Liver (tissue), 9 donors: ENCODE results near the gene USH2A. TPM values are rescaled to one million over a fixed set of nuclear protein-coding genes. Genes with fewer than 3 reads are reported as not detected.

Experiments used
- DNase-seq: peaks from one replicate; pipeline ENCODE4 v3.0.0-alpha.2; 2017; ENCODE audit warnings: low spot score
- H3K27ac ChIP-seq, 2 donors: one replicate each; pipeline ENCODE4 v1.7.0; 2013; ENCODE audit warnings: inconsistent platforms in 2 of 2, low read length in 2 of 2, control low read depth in 1 of 2, low read depth in 1 of 2, mild to moderate bottlenecking in 1 of 2
- H3K27me3 ChIP-seq, 4 donors: one replicate each; pipeline versions ENCODE4 v1.6.1 to v1.7.0; 2013; ENCODE audit warnings: low read length in 3 of 4, inconsistent platforms in 1 of 4, mild to moderate bottlenecking in 1 of 4, moderate library complexity in 1 of 4; ENCODE audit not compliant: control insufficient read depth in 4 of 4, insufficient read depth in 4 of 4
- H3K36me3 ChIP-seq, 4 donors: one replicate each; pipeline versions ENCODE4 v1.6.1 to v1.7.0; 2013; ENCODE audit warnings: low read length in 3 of 4, mild to moderate bottlenecking in 3 of 4, low read depth in 1 of 4, moderate library complexity in 1 of 4; ENCODE audit not compliant: control insufficient read depth in 4 of 4, insufficient read depth in 3 of 4
- H3K4me1 ChIP-seq, 4 donors: one replicate each; pipeline versions ENCODE4 v1.6.1 to v1.7.0; 2013; ENCODE audit warnings: low read length in 3 of 4, mild to moderate bottlenecking in 3 of 4, moderate library complexity in 1 of 4; ENCODE audit not compliant: control insufficient read depth in 4 of 4, insufficient read depth in 4 of 4
- H3K4me3 ChIP-seq, 3 donors: one replicate each; pipeline versions ENCODE4 v1.6.1 to v1.7.0; 2013; ENCODE audit warnings: low read length in 3 of 3, control low read depth in 1 of 3, low read depth in 1 of 3, mild to moderate bottlenecking in 1 of 3
- H3K9ac ChIP-seq, 2 donors: one replicate each; pipeline ENCODE4 v1.7.0; 2013; ENCODE audit warnings: low read length in 2 of 2, mild to moderate bottlenecking in 2 of 2, moderate library complexity in 2 of 2, control low read depth in 1 of 2, low read depth in 1 of 2
- H3K9me3 ChIP-seq, 4 donors: one replicate each; pipeline versions ENCODE4 v1.6.1 to v1.7.0; 2013; ENCODE audit warnings: low read length in 3 of 4; ENCODE audit not compliant: control insufficient read depth in 4 of 4
- ATF3 ChIP-seq: IDR thresholded peaks from 2 replicates; pipeline ENCODE4 v1.6.1; 2016; ENCODE audit warnings: antibody characterized with exemption
- CTCF ChIP-seq: fragments of 150-350 bp; IDR thresholded peaks from 2 replicates; pipeline ENCODE4 v1.5.1; 2017; ENCODE audit warnings: improper control_type of control experiment, low read depth, low read length; ENCODE audit not compliant: missing input control
- EGR1 ChIP-seq, 2 donors: IDR thresholded peaks; 2 replicates each; pipeline ENCODE4 v1.6.1; 2016 to 2018; ENCODE audit warnings: antibody characterized with exemption in 2 of 2, low read depth in 2 of 2
- FOXA1 ChIP-seq: IDR thresholded peaks from 2 replicates; pipeline ENCODE4 v1.6.1; 2016; ENCODE audit warnings: antibody characterized with exemption
- FOXA2 ChIP-seq: IDR thresholded peaks from 2 replicates; pipeline ENCODE4 v1.6.1; 2016; ENCODE audit warnings: antibody characterized with exemption
- GABPA ChIP-seq, 2 donors: IDR thresholded peaks in 1 of 2; conservative IDR thresholded peaks in 1 of 2; 2 replicates each; pipeline ENCODE4 v1.6.1; 2016; ENCODE audit warnings: antibody characterized with exemption in 2 of 2, mild to moderate bottlenecking in 1 of 2, moderate library complexity in 1 of 2
- HNF4A ChIP-seq, 2 donors: conservative IDR thresholded peaks; 2 replicates each; pipeline ENCODE4 v1.6.1; 2016; ENCODE audit warnings: antibody characterized with exemption in 2 of 2, mild to moderate bottlenecking in 2 of 2
- HNF4G ChIP-seq: IDR thresholded peaks from 2 replicates; pipeline ENCODE4 v1.6.1; 2016; ENCODE audit warnings: antibody characterized with exemption
- JUND ChIP-seq, 2 donors: IDR thresholded peaks; 2 replicates each; pipeline ENCODE4 v1.6.1; 2016; ENCODE audit warnings: antibody characterized with exemption in 2 of 2
- MAX ChIP-seq: IDR thresholded peaks from 2 replicates; pipeline ENCODE4 v1.6.1; 2016; ENCODE audit warnings: antibody characterized with exemption
- NR2F2 ChIP-seq: IDR thresholded peaks from 2 replicates; pipeline ENCODE4 v1.6.1; 2016; ENCODE audit warnings: antibody characterized with exemption
- RAD21 ChIP-seq, 2 donors: IDR thresholded peaks; 2 replicates each; pipeline ENCODE4 v1.6.1; 2016; ENCODE audit warnings: antibody characterized with exemption in 2 of 2, mild to moderate bottlenecking in 2 of 2
- RXRA ChIP-seq, 2 donors: IDR thresholded peaks; 2 replicates each; pipeline ENCODE4 v1.6.1; 2017 to 2018; ENCODE audit warnings: antibody characterized with exemption in 2 of 2, mild to moderate bottlenecking in 1 of 2
- SP1 ChIP-seq: IDR thresholded peaks from 2 replicates; pipeline ENCODE4 v1.6.1; 2018; ENCODE audit warnings: antibody characterized with exemption, mild to moderate bottlenecking
- TAF1 ChIP-seq: conservative IDR thresholded peaks from 2 replicates; pipeline ENCODE4 v1.6.1; 2016; ENCODE audit warnings: antibody characterized with exemption, mild to moderate bottlenecking
- YY1 ChIP-seq: IDR thresholded peaks from 2 replicates; pipeline ENCODE4 v1.6.1; 2016; ENCODE audit warnings: antibody characterized with exemption, mild to moderate bottlenecking
- WGBS: extraction: QIAGEN DNeasy Blood & Tissue Kit; methylation state at CpG from one replicate; pipeline ENCODE4 v1.1.7; 2013; 5-methylcytosine and 5-hydroxymethylcytosine counted together
- polyA plus RNA-seq, 2 donors: library from polyadenylated mRNA; stranded (reverse) in 1 of 2; unstranded in 1 of 2; fragments of 200-250 nt in 1 of 2; fragments of >200 nt in 1 of 2; fragmentation: Nextera tagmentation in 1 of 2; extraction: Ambion mirVana in 1 of 2; gene quantifications; one replicate each; pipeline versions ENCODE4 v1.2.1 to v1.2.3, GENCODE V29; 2013 to 2015
- total RNA-seq, 2 donors: library from RNA; depleted of rRNA; stranded (reverse); fragments of >200 nt; gene quantifications; one replicate each; pipeline ENCODE4 v1.2.3, GENCODE V29; 2014
- TF ChIP-seq, protein P1 (sequence below): IDR thresholded peaks from 2 replicates; pipeline ENCODE4 v1.6.1; 2016; ENCODE audit warnings: antibody characterized with exemption
- TF ChIP-seq, protein P2 (sequence below): IDR thresholded peaks from 2 replicates; pipeline ENCODE4 v1.6.1; 2016; ENCODE audit warnings: antibody characterized with exemption, mild to moderate bottlenecking
- donor health status: healthy.
- donor health status: healthy.
- donor health status: healthy.
- donor health status: healthy.
- donor health status: healthy.

USH2A gene
- total and polyA plus RNA-seq, 4 donors = 0.14 to 1.0 (median 0.31) TPM

GRCh38 chr1:216332462-216332861, 90.8 kb downstream of the USH2A start:
- 82% methylated on average over 3 of the region's 3 CpGs for WGBS
- H3K27me3 ChIP-seq = no peaks in the 10 kb centered on the region
- no peaks in the 10 kb centered on the region for H3K4me1 ChIP-seq
- H3K9ac ChIP-seq = no peak overlapping the region
- peaks cover 0 to 5% (median 3%) of the 10 kb centered on the region in 4 donors for H3K9me3 ChIP-seq
- H3K36me3 ChIP-seq = no peaks in the 10 kb centered on the region
- TF ChIP-seq MAX (no peak), NR2F2 (no peak), JUND (IDR thresholded peaks at IDR 0.05) (no peak), HNF4A (conservative IDR thresholded peaks at IDR 0.05) (no peak), EGR1 (IDR thresholded peaks at IDR 0.05; ENCODE audit: low read depth in 2 of 2) (no peak), FOXA1 (no peak), CTCF (no peak), SP1 (no peak), TAF1 (no peak), RAD21 (IDR thresholded peaks at IDR 0.05) (no peak), ATF3 (no peak), FOXA2 (no peak), RXRA (IDR thresholded peaks at IDR 0.05) (no peak), GABPA (IDR thresholded peaks at IDR 0.05 in 1 of 2, conservative IDR thresholded peaks at IDR 0.05 in 1 of 2) (no peak), YY1 (no peak), HNF4G (no peak)
- TF ChIP-seq, protein P1, sequence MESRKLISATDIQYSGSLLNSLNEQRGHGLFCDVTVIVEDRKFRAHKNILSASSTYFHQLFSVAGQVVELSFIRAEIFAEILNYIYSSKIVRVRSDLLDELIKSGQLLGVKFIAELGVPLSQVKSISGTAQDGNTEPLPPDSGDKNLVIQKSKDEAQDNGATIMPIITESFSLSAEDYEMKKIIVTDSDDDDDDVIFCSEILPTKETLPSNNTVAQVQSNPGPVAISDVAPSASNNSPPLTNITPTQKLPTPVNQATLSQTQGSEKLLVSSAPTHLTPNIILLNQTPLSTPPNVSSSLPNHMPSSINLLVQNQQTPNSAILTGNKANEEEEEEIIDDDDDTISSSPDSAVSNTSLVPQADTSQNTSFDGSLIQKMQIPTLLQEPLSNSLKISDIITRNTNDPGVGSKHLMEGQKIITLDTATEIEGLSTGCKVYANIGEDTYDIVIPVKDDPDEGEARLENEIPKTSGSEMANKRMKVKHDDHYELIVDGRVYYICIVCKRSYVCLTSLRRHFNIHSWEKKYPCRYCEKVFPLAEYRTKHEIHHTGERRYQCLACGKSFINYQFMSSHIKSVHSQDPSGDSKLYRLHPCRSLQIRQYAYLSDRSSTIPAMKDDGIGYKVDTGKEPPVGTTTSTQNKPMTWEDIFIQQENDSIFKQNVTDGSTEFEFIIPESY = no peak
- TF ChIP-seq, protein P2, sequence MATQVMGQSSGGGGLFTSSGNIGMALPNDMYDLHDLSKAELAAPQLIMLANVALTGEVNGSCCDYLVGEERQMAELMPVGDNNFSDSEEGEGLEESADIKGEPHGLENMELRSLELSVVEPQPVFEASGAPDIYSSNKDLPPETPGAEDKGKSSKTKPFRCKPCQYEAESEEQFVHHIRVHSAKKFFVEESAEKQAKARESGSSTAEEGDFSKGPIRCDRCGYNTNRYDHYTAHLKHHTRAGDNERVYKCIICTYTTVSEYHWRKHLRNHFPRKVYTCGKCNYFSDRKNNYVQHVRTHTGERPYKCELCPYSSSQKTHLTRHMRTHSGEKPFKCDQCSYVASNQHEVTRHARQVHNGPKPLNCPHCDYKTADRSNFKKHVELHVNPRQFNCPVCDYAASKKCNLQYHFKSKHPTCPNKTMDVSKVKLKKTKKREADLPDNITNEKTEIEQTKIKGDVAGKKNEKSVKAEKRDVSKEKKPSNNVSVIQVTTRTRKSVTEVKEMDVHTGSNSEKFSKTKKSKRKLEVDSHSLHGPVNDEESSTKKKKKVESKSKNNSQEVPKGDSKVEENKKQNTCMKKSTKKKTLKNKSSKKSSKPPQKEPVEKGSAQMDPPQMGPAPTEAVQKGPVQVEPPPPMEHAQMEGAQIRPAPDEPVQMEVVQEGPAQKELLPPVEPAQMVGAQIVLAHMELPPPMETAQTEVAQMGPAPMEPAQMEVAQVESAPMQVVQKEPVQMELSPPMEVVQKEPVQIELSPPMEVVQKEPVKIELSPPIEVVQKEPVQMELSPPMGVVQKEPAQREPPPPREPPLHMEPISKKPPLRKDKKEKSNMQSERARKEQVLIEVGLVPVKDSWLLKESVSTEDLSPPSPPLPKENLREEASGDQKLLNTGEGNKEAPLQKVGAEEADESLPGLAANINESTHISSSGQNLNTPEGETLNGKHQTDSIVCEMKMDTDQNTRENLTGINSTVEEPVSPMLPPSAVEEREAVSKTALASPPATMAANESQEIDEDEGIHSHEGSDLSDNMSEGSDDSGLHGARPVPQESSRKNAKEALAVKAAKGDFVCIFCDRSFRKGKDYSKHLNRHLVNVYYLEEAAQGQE = no peak
- H3K4me3 ChIP-seq = no peak overlapping the region
- H3K27ac ChIP-seq = no peak overlapping the region
- no peak for DNase-seq
